HepG2 (cell line): Measurements from ENCODE around the gene PELI3. TPM values are rescaled to one million over a fixed set of nuclear protein-coding genes. Genes with fewer than 3 reads are reported as not detected.

Experiments used
- ATAC-seq: fragments of 200-7000 bp; cut with Tn5 transposase; 3 replicates; pipeline ENCODE4 v1.9.1; 2020; ENCODE audit warnings: mild to moderate bottlenecking, moderate library complexity
- BruUV-seq: library from RNA; stranded (reverse); fragments of 400-500 nt; replicated peaks from 2 replicates; lab custom pipeline; 2021; lab: Mats Ljungman, UMichigan
- CTCF ChIA-PET: fragments of 300-600 bp; formaldehyde crosslinking; extraction: SDS; loops from one replicate; lab custom pipeline; 2021; ENCODE audit warnings: low total read pairs, inconsistent platforms, low intra/inter-chr PET ratio; lab: Yijun Ruan, JAX
- POLR2A ChIA-PET: fragments of 350-600 bp; sonication (Branson Sonifier 250); formaldehyde crosslinking; loops from one replicate; lab custom pipeline; 2020; ENCODE audit warnings: antibody characterized with exemption, inconsistent platforms; lab: Yijun Ruan, JAX
- DNase-seq: peaks from one replicate; pipeline ENCODE4 v3.0.0-alpha.2; 2015; ENCODE audit warnings: low spot score
- FAIRE-seq: peaks from 3 replicates; lab custom pipeline; 2011; peaks lifted over from hg19 to GRCh38; lab: Jason Lieb, UNC
- H2AFZ ChIP-seq: one replicate; pipeline ENCODE4 v1.6.1; 2011; ENCODE audit warnings: low read length, inconsistent platforms
- H3K27ac ChIP-seq: fragments of 300-600 bp; 3 replicates; pipeline ENCODE4 v1.8.0; 2011; ENCODE audit warnings: mixed run types, mild to moderate bottlenecking, mixed read lengths, low read length, inconsistent platforms; ENCODE audit not compliant: insufficient read depth; ENCODE audit errors: extremely low read length
- H3K27me3 ChIP-seq, 2 experiments: fragments of 200-600 bp in 1 of 2; 2 replicates in 1 of 2; 3 replicates in 1 of 2; pipeline versions ENCODE4 v1.6.0 to v1.8.0; 2011; ENCODE audit warnings: low read length in 2 of 2, mild to moderate bottlenecking in 2 of 2, moderate library complexity in 2 of 2, inconsistent platforms in 1 of 2; ENCODE audit not compliant: insufficient read depth in 2 of 2, control insufficient read depth in 1 of 2
- H3K36me3 ChIP-seq, 2 experiments: fragments of 200-600 bp in 1 of 2; replicated peaks in 1 of 2; 2 replicates in 1 of 2; 3 replicates in 1 of 2; pipeline versions ENCODE4 v1.5.1 to v1.8.0; 2011; ENCODE audit warnings: low read length in 2 of 2, inconsistent platforms in 1 of 2; ENCODE audit not compliant: insufficient read depth in 2 of 2, control insufficient read depth in 1 of 2
- H3K4me1 ChIP-seq: 2 replicates; pipeline ENCODE4 v1.5.1; 2012; ENCODE audit warnings: low read length, inconsistent platforms; ENCODE audit not compliant: insufficient read depth
- H3K4me2 ChIP-seq: 2 replicates; pipeline ENCODE4 v1.6.0; 2011; ENCODE audit warnings: low read depth, low read length, inconsistent platforms
- H3K4me3 ChIP-seq, 3 experiments: fragments of 200-600 bp in 1 of 3; sonication (generic), shearing (Covaris generic) in 1 of 3; replicated peaks in 1 of 3; 2 replicates each; pipeline ENCODE4 v1.5.1; 2011 to 2016; ENCODE audit warnings: low read length in 3 of 3, inconsistent platforms in 2 of 3, low read depth in 2 of 3, mild to moderate bottlenecking in 2 of 3, control low read depth in 1 of 3, mixed read lengths in 1 of 3; ENCODE audit not compliant: insufficient read depth in 1 of 3
- H3K79me2 ChIP-seq: one replicate; pipeline ENCODE4 v1.6.1; 2011; ENCODE audit warnings: low read length, inconsistent platforms; ENCODE audit not compliant: insufficient read depth
- H3K9ac ChIP-seq: 2 replicates; pipeline ENCODE4 v1.6.0; 2011; ENCODE audit warnings: mild to moderate bottlenecking, low read depth, low read length, inconsistent platforms; ENCODE audit not compliant: insufficient read depth
- H3K9me3 ChIP-seq: 2 replicates; pipeline ENCODE4 v1.5.1; 2012; ENCODE audit warnings: mild to moderate bottlenecking, low read length
- H4K20me1 ChIP-seq: 2 replicates; pipeline ENCODE4 v1.6.0; 2011; ENCODE audit warnings: inconsistent platforms, mild to moderate bottlenecking, low read length, moderate library complexity; ENCODE audit not compliant: insufficient read depth
- HMGA1 ChIP-seq: sonication (generic); formaldehyde crosslinking; conservative IDR thresholded peaks from 2 replicates; pipeline ENCODE4 v1.4.0; 2020; ENCODE audit warnings: missing genetic modification reagents
- HNF4A ChIP-seq: sonication (generic); formaldehyde crosslinking; IDR thresholded peaks from 2 replicates; pipeline ENCODE4 v1.4.0; 2020; ENCODE audit warnings: missing genetic modification reagents
- PAX8 ChIP-seq: sonication (generic); formaldehyde crosslinking; IDR thresholded peaks from 2 replicates; pipeline ENCODE4 v1.8.0; 2022; ENCODE audit warnings: mild to moderate bottlenecking, missing genetic modification reagents, borderline replicate concordance
- PAXIP1 ChIP-seq: sonication (generic); formaldehyde crosslinking; conservative IDR thresholded peaks from 2 replicates; pipeline ENCODE4 v1.4.0; 2020; ENCODE audit warnings: mild to moderate bottlenecking, missing genetic modification reagents, moderate library complexity
- PCBP2 ChIP-seq: fragments of 200-400 bp; formaldehyde crosslinking; optimal IDR thresholded peaks from 2 replicates; pipeline ENCODE3; 2018; ENCODE audit warnings: low read length, low read depth; ENCODE audit not compliant: poor library complexity, severe bottlenecking
- RBM39 ChIP-seq: fragments of 200-400 bp; formaldehyde crosslinking; IDR thresholded peaks from one replicate; pipeline ENCODE4 v1.6.1; 2018; ENCODE audit warnings: antibody characterized with exemption, mild to moderate bottlenecking, low read depth, low read length; ENCODE audit not compliant: poor library complexity, severe bottlenecking
- SIX4 ChIP-seq: sonication (generic); formaldehyde crosslinking; IDR thresholded peaks from 2 replicates; pipeline ENCODE4 v1.4.0; 2020; ENCODE audit warnings: missing genetic modification reagents
- SMYD3 ChIP-seq: sonication (generic); formaldehyde crosslinking; IDR thresholded peaks from 2 replicates; pipeline ENCODE4 v1.8.1; 2023; ENCODE audit warnings: mild to moderate bottlenecking, missing genetic modification reagents
- SNAPC2 ChIP-seq: sonication (generic); formaldehyde crosslinking; IDR thresholded peaks from 2 replicates; pipeline ENCODE4 v1.8.1; 2022; ENCODE audit warnings: mild to moderate bottlenecking, missing genetic modification reagents
- TEAD3 ChIP-seq: optimal IDR thresholded peaks from 2 replicates; pipeline ENCODE3; 2016; ENCODE audit warnings: borderline replicate concordance
- ZNF382 ChIP-seq: sonication (generic); formaldehyde crosslinking; IDR thresholded peaks from 2 replicates; pipeline ENCODE4 v1.5.0; 2020; ENCODE audit warnings: missing genetic modification reagents, mild to moderate bottlenecking, borderline replicate concordance
- ZNF639 ChIP-seq: conservative IDR thresholded peaks from 2 replicates; pipeline ENCODE4 v1.6.1; 2018; ENCODE audit warnings: missing genetic modification reagents
- ZNF891 ChIP-seq: sonication (generic); formaldehyde crosslinking; IDR thresholded peaks from 2 replicates; pipeline ENCODE4 v1.5.0; 2020; ENCODE audit warnings: mild to moderate bottlenecking, missing genetic modification reagents
- WGBS: methylation state at CpG from one replicate; pipeline ENCODE4 v1.1.6; 2017; ENCODE audit warnings: low lambda C conversion rate; 5-methylcytosine and 5-hydroxymethylcytosine counted together
- in situ Hi-C: cut with HindIII; loops from 2 replicates; pipeline ENCODE4 v1.10.0; 2017; ENCODE audit warnings: low pct_unique_long_range_greater_than_20kb; ENCODE audit not compliant: extremely low pct_ligation_motif_present
- intact Hi-C: fragments of 100-400 bp; cut with micrococcal nuclease; formaldehyde crosslinking; loops from one replicate; pipeline ENCODE4 v1.10.0; 2022; ENCODE audit not compliant: unreplicated experiment
- polyA plus RNA-seq, 8 experiments: library from polyadenylated mRNA; depleted of rRNA in 3 of 8; stranded (reverse) in 7 of 8; unstranded in 1 of 8; fragments of >200 nt; fragmentation: Illumina TruSeq in 4 of 8; extraction: Trizol in 4 of 8; gene quantifications; 2 replicates each; pipeline versions ENCODE4 v1.2.1 to v1.2.3, GENCODE V29; 2011 to 2016; ENCODE audit warnings: low read depth in 4 of 8, missing spikeins in 1 of 8, mixed read lengths in 1 of 8; ENCODE audit not compliant: insufficient read depth in 1 of 8
- total RNA-seq, 5 experiments: library from RNA; depleted of rRNA; stranded (reverse); fragments of >200 nt; fragmentation: Illumina TruSeq; extraction: Trizol; gene quantifications; 2 replicates each; pipeline ENCODE4 v1.2.3, GENCODE V29; 2016; ENCODE audit warnings: low read depth in 1 of 5

Gene PELI3
- total and polyA plus RNA-seq, 2 of the 13 experiments (the other 11 are each of a cell fraction or from before 2014, with no cell fraction given): 2.0 to 4.0 TPM

GRCh38 chr11:66448523-66448922 is 18.2 kb upstream of the PELI3 start:
- peak; percentile 39 for FAIRE-seq
- Histone ChIP-seq H2AFZ (no peak overlapping the region), H3K4me3 (no peak overlapping the region), H3K27me3 (peaks cover 0 to 12% of the 10 kb centered on the region in 2 experiments; a peak in 2 of 5 replicates), H3K9me3 (no peaks in the 10 kb centered on the region), H3K4me2 (no peak overlapping the region), H3K9ac (no peak overlapping the region), H3K4me1 (peaks cover 14% of the 10 kb centered on the region), H3K36me3 (no peaks in the 10 kb centered on the region)
- BruUV-seq: no TSS peak
- in situ Hi-C loops (no loop called here), intact Hi-C loops (no loop called here)
- TF ChIP-seq HMGA1 (CRISPR knock-in tag) (no peak), ZNF639 (no peak), PAXIP1 (CRISPR knock-in tag) (peak; percentile 47; the same call in 1 of the 2 replicates), ZNF382 (CRISPR knock-in tag) (no peak), SMYD3 (CRISPR knock-in tag) (no peak), SIX4 (CRISPR knock-in tag) (no peak), HNF4A (peak; percentile 49), TEAD3 (CRISPR knock-in tag) (peak; percentile 56), ZNF891 (no peak), SNAPC2 (CRISPR knock-in tag) (no peak), PCBP2 (no peak), PAX8 (CRISPR knock-in tag) (no peak), RBM39 (no peak)
- TF ChIP-seq, all 625 proteins: peak for 3
- POLR2A ChIA-PET: no interaction called here
- ATAC-seq: peak; percentile 33; the same call in 2 of the 3 replicates
- Histone ChIP-seq H3K79me2 (no peaks in the 10 kb centered on the region), H3K27ac (no peak overlapping the region), H4K20me1 (no peaks in the 10 kb centered on the region)
- WGBS: 49% methylated on average over 4 of the region's 4 CpGs
- CTCF ChIA-PET: no interaction called here
- DNase-seq: no peak
